MG63 (cell line): ENCODE data around the gene URB1. TPM values are rescaled to one million over a fixed set of nuclear protein-coding genes. Genes with fewer than 3 reads are reported as not detected.
A peak's percentile ranks its signal among the peaks of the same experiment; 100 is the strongest.
"Not testable (repeated sequence)": the region's sequence is repeated elsewhere in the genome, so short reads cannot be mapped to it uniquely, and the experiment has no call there.

Source experiments
- DNase-seq: peaks from one replicate; pipeline ENCODE4 v3.0.0-alpha.2; 2020
- H3K27me3 ChIP-seq: fragments of 250-450 bp; sonication (Bioruptor Pico); 2 replicates; pipeline ENCODE4 v1.5.1; 2020; ENCODE audit warnings: mild to moderate bottlenecking, moderate library complexity
- H3K36me3 ChIP-seq: fragments of 250-450 bp; sonication (Bioruptor Pico); 2 replicates; pipeline ENCODE4 v1.5.1; 2020; ENCODE audit warnings: mild to moderate bottlenecking, moderate library complexity
- H3K4me3 ChIP-seq: fragments of 250-450 bp; sonication (Bioruptor Pico); 2 replicates; pipeline ENCODE4 v1.5.1; 2020; ENCODE audit warnings: mild to moderate bottlenecking, moderate library complexity
- H3K9me3 ChIP-seq: fragments of 250-450 bp; sonication (Bioruptor Pico); 2 replicates; pipeline ENCODE4 v1.5.1; 2020; ENCODE audit warnings: mild to moderate bottlenecking, moderate library complexity
- total RNA-seq: library from RNA; depleted of rRNA; stranded (reverse); fragments of >200 nt; shearing (Covaris generic); gene quantifications from 2 replicates; pipeline ENCODE4 v1.2.3, GENCODE V29; 2014; ENCODE audit warnings: low replicate concordance; rRNA removed

The URB1 gene
- total RNA-seq: 14.1 and 15.9 TPM in 2 replicates

GRCh38 chr21:32392880-32393676, at the start of gene URB1:
Gene URB1, minus strand, starts transcription at chr21:32393012. Its CDS starts 102 bp downstream, at chr21:32392910.
- DNase-seq: peak; percentile 85
- H3K27me3 ChIP-seq: no peaks in the 10 kb centered on the region
- peaks cover 23% of the 10 kb centered on the region for H3K36me3 ChIP-seq
- H3K4me3 ChIP-seq: peak within 1 kb of the TSS; percentile 95
- no peaks in the 10 kb centered on the region for H3K9me3 ChIP-seq

- Histone ChIP-seq H3K9me3 (no peaks in the 10 kb centered on the region), H3K36me3 (no peaks in the 10 kb centered on the region), H3K4me3 (no peak overlapping the region), H3K27me3 (no peaks in the 10 kb centered on the region)
- no peak for DNase-seq
These were observed 44.9 kb upstream of the URB1 start for GRCh38 chr21:32437729-32438128.

- H3K27me3 ChIP-seq, DNase-seq, H3K4me3 ChIP-seq, H3K9me3 ChIP-seq, H3K36me3 ChIP-seq: not testable (repeated sequence)
These were observed 40.3 kb upstream of the URB1 start for GRCh38 chr21:32432982-32433660.

- Histone ChIP-seq H3K4me3 (no peak overlapping the region), H3K36me3 (no peaks in the 10 kb centered on the region), H3K27me3 (no peaks in the 10 kb centered on the region), H3K9me3 (no peaks in the 10 kb centered on the region)
- no peak for DNase-seq
These were observed 35.3 kb upstream of the URB1 start for GRCh38 chr21:32427958-32428623.

GRCh38 chr21:32426592-32427051, 33.8 kb upstream of the URB1 start:
- no peak for DNase-seq
- Histone ChIP-seq H3K9me3 (no peaks in the 10 kb centered on the region), H3K27me3 (no peaks in the 10 kb centered on the region), H3K4me3 (no peak overlapping the region), H3K36me3 (no peaks in the 10 kb centered on the region)

- DNase-seq: no peak
These were observed 33.3 kb upstream of the URB1 start for GRCh38 chr21:32426066-32426465.

GRCh38 chr21:32425628-32426027, 32.8 kb upstream of the URB1 start:
- no peaks in the 10 kb centered on the region for H3K27me3 ChIP-seq
- DNase-seq: no peak
- no peaks in the 10 kb centered on the region; the same call in 1 of the 2 replicates for H3K9me3 ChIP-seq
- H3K4me3 ChIP-seq: no peak overlapping the region
- H3K36me3 ChIP-seq: no peaks in the 10 kb centered on the region

More at GRCh38 chr21:32426066-32426465, 33.3 kb upstream of the URB1 start:
- Histone ChIP-seq H3K27me3 (no peaks in the 10 kb centered on the region), H3K4me3 (no peak overlapping the region), H3K9me3 (no peaks in the 10 kb centered on the region; the same call in 1 of the 2 replicates), H3K36me3 (no peaks in the 10 kb centered on the region)

GRCh38 chr21:32424674-32425073, 31.9 kb upstream of the URB1 start:
- H3K9me3 ChIP-seq: no peaks in the 10 kb centered on the region; the same call in 1 of the 2 replicates
- DNase-seq: no peak
- no peaks in the 10 kb centered on the region for H3K27me3 ChIP-seq
- H3K36me3 ChIP-seq: no peaks in the 10 kb centered on the region
- no peak overlapping the region for H3K4me3 ChIP-seq

- Histone ChIP-seq H3K9me3 (no peaks in the 10 kb centered on the region; the same call in 1 of the 2 replicates), H3K27me3 (no peaks in the 10 kb centered on the region), H3K36me3 (no peaks in the 10 kb centered on the region), H3K4me3 (no peak overlapping the region)
- no peak for DNase-seq
These were observed 31.4 kb upstream of the URB1 start for GRCh38 chr21:32424191-32424535.

- Histone ChIP-seq H3K27me3 (no peaks in the 10 kb centered on the region), H3K36me3 (no peaks in the 10 kb centered on the region), H3K4me3 (no peak overlapping the region), H3K9me3 (no peaks in the 10 kb centered on the region; the same call in 1 of the 2 replicates)
- DNase-seq: peak; percentile 35
These were observed 30.7 kb upstream of the URB1 start for GRCh38 chr21:32423320-32424190.

- H3K27me3 ChIP-seq: no peaks in the 10 kb centered on the region
- H3K4me3 ChIP-seq: no peak overlapping the region
- no peaks in the 10 kb centered on the region; the same call in 1 of the 2 replicates for H3K9me3 ChIP-seq
- no peaks in the 10 kb centered on the region for H3K36me3 ChIP-seq
- no peak for DNase-seq
These were observed 29.3 kb upstream of the URB1 start for GRCh38 chr21:32422064-32422463.

GRCh38 chr21:32418146-32418545, 25.3 kb upstream of the URB1 start:
- no peak overlapping the region for H3K4me3 ChIP-seq
- H3K36me3 ChIP-seq: no peaks in the 10 kb centered on the region
- no peaks in the 10 kb centered on the region; the same call in 1 of the 2 replicates for H3K9me3 ChIP-seq
- no peaks in the 10 kb centered on the region for H3K27me3 ChIP-seq
- no peak for DNase-seq

- no peaks in the 10 kb centered on the region for H3K9me3 ChIP-seq
- H3K36me3 ChIP-seq: no peaks in the 10 kb centered on the region
- H3K4me3 ChIP-seq: no peak overlapping the region
- no peak for DNase-seq
- no peaks in the 10 kb centered on the region for H3K27me3 ChIP-seq
These were observed 22.9 kb upstream of the URB1 start for GRCh38 chr21:32415451-32416398.

GRCh38 chr21:32414579-32415358, 22.0 kb upstream of the URB1 start:
- Histone ChIP-seq H3K27me3 (no peaks in the 10 kb centered on the region), H3K9me3 (no peaks in the 10 kb centered on the region), H3K4me3 (no peak overlapping the region), H3K36me3 (no peaks in the 10 kb centered on the region)
- no peak for DNase-seq
